GM19035 (cell line): ENCODE results near the gene METTL26.

ENCODE experiments used
- ATAC-seq: cut with Tn5 transposase; IDR thresholded peaks from one replicate; pipeline ENCODE4 v1.9.1; 2021; ENCODE audit not compliant: unreplicated experiment

The METTL26 gene

DNA sequence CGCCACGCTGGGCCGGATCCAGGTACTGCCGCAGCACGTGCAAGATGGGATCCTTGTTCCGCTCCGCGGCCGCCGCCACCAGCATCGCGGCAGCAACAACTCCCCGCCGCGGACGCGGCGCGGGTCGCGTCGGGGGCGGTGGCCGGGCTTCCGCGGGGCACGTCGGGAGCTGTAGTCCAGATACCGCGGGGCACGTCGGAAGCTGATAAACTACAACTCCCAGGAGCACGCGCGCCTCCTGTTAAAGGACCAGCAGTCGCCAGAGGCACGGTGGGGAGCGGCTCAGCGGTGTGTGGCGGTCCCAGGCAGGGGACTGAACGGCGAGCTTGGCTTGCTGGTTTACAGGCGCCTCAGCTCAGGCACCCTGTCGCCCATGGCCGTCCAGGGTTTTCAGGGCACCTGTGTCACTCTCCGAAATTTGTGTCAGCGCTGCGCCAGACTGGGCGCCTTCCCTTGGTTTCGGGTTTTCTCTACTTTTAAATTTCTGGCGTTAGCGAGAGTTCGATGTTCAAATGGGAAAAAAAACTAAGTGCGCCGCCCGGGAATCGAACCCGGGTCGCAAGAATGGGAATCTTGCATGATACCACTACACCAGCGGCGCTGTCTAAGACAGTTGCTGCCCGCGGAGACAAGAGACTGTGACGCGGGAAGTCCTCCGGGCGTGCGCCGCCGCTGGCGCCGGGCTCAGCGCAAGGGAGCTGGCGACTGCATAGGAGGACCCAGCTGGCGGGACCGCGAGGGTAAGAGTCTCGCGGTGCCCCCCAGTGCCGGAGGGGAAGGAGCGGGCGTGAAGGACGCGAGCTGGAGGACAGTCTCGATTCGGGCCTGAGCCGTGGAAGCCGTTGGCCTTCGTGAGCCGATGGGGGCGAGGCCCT lies at the start of gene METTL26:
Gene METTL26 (minus strand): TSS at position 100 of the 875 bp plus-strand sequence. CDS start 15 bp downstream, at position 85.
- peak; percentile 69 for ATAC-seq

DNA sequence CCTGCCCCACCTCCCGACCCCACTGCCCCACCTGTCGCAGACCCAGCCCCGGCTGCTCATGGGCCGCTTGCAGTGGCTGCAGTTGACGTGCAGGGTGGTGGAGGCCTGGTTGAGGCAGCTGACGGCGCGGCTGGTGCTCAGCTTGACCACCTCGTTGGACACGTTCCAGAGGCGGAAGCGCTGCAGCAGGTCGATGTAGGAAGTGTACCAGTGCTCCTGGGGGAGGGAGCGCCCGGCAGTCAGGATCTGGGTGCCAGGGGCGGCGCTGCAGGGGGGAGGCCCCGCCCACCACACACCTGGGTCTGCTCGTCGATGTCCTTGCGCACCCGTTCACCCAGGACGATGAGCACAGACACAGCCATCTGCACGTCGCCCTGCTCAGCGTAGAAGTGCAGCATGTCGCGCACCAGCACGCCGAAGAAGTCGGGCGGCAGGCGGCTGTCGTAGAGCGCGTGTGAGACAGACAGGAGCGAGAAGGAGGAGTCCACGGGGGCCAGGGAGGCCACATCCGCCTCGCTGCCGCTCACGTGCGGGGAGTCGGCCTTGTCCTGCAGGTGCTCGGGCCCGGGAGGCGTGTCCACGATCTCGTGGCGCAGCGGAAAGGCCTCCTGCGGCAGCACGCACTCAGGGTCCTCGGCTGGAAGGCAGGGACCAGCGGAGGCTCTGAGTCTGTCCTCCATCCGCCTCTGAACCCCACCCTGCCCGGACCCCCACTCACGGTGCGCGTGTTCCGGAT lies 49.0 kb upstream of the METTL26 start:
- ATAC-seq: no peak

GRCh38 chr16:684071-684794 lies 48.1 kb upstream of the METTL26 start, which contains the start of gene JMJD8:
JMJD8 (minus strand) TSS chr16:684334; CDS start chr16:684319, 15 bp downstream.
- ATAC-seq: peak; percentile 57

GRCh38 chr16:683396-684070 lies 47.4 kb upstream of the METTL26 start:
- ATAC-seq: no peak

DNA sequence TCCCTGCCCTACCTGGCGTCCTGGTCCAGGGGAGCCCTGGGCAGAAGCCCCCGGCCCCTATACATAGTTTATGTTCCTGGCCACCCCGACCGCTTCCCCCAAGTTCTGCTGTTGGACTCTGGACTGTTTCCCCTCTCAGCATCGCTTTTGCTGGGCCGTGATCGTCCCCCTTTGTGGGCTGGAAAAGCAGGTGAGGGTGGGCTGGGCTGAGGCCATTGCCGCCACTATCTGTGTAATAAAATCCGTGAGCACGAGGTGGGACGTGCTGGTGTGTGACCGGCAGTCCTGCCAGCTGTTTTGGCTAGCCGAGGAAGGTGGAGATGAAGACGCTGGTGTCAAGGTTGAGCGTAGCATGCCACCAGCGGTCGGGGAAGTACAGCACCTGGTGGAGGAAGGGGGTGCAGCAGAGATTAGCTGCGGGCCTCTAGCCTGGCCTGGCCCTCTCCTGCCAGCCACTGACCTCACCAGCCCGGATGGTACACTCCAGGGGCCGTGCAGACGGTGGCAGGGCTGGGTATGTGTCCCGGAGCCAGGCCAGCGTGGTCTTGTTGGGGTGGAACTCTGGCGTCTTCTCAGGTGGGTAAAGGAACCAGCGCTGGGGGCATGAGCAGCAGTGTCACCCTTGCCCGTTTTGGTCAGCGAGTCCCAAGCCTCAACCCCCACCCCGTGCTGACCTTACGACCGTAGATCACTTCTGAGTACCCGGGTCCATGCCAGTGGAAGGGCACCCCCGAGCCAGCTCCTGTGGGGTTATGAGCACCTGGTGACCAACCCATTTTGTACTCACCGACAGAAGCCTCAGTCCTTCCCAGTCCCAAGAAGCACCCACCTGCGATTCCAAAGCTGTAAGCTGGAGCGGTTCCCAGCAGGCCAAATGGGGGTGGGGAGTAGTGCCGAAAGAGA lies 46.6 kb upstream of the METTL26 start:
- ATAC-seq: no peak

- ATAC-seq: no peak
Measured at GRCh38 chr16:681746-682427, 45.8 kb upstream of the METTL26 start.

GRCh38 chr16:680967-681745 lies 45.1 kb upstream of the METTL26 start:
- ATAC-seq: no peak

DNA sequence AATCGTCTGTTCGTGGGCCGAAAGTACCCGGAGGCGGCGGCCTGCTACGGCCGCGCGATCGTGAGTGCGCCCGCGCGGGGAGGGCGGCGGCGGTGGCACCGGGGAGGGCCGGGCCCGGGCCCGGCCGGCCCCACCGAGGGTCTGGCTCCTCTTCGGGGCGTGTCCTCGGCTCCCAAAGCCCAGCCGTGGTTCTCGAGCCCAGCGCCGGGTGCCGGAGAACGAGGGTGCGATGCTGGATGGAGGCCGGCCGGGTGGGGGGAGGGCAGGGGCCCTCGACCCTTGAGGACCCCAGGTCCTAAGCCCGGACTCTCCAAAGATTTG lies 44.5 kb upstream of the METTL26 start:
- ATAC-seq: peak; percentile 1

- peak; percentile 47 for ATAC-seq
Measured at GRCh38 chr16:679814-680624, 43.9 kb upstream of the METTL26 start, which contains the start of gene STUB1. STUB1 (plus strand) TSS chr16:680410; CDS start chr16:680526, 116 bp downstream.

- peak; percentile 2 for ATAC-seq
Measured at GRCh38 chr16:678858-679813, 43.0 kb upstream of the METTL26 start.

- ATAC-seq: no peak
Measured at GRCh38 chr16:678209-678857, 42.2 kb upstream of the METTL26 start.

- ATAC-seq: no peak
Measured at GRCh38 chr16:677316-678190, 41.4 kb upstream of the METTL26 start.

- ATAC-seq: no peak
Measured at GRCh38 chr16:676913-677312, 40.8 kb upstream of the METTL26 start.

GRCh38 chr16:676565-676902 lies 40.4 kb upstream of the METTL26 start:
- no peak for ATAC-seq
